A673 (cell line): Measurements from ENCODE around the gene VPS16. TPM values are rescaled to one million over a fixed set of nuclear protein-coding genes. Genes with fewer than 3 reads are reported as not detected.

Source experiments
- BruUV-seq: library from RNA; stranded (reverse); fragments of 400-500 nt; replicated peaks from 2 replicates; lab custom pipeline; 2021; lab: Mats Ljungman, UMichigan
- CTCF ChIA-PET: fragments of 300-600 bp; sonication (Branson Sonifier 250); formaldehyde crosslinking; loops from one replicate; lab custom pipeline; 2022; ENCODE audit warnings: antibody characterized with exemption; lab: Charles Lee
- POLR2A ChIA-PET: fragments of 300-600 bp; sonication (Branson Sonifier 250); formaldehyde crosslinking; loops from one replicate; lab custom pipeline; 2022; ENCODE audit warnings: antibody characterized with exemption; ENCODE audit not compliant: low non-redundant PET; lab: Charles Lee
- DNase-seq: peaks from one replicate; pipeline ENCODE4 v3.0.0-alpha.2; 2015; ENCODE audit warnings: low spot score
- H3K27ac ChIP-seq: fragments of 200-600 bp; sonication (generic); 2 replicates; pipeline ENCODE4 v1.5.1; 2016; ENCODE audit warnings: mixed run types, low read depth, mild to moderate bottlenecking, mixed read lengths, antibody characterized with exemption, low read length; ENCODE audit not compliant: poor library complexity, severe bottlenecking
- H3K27me3 ChIP-seq: fragments of 200-600 bp; sonication (generic); replicated peaks from 2 replicates; pipeline ENCODE4 v1.6.1; 2017; ENCODE audit warnings: mixed run types, low read depth, mild to moderate bottlenecking, mixed read lengths, antibody characterized with exemption, low read length; ENCODE audit not compliant: insufficient read depth, poor library complexity
- H3K36me3 ChIP-seq: fragments of 200-600 bp; sonication (generic); 2 replicates; pipeline ENCODE4 v1.6.1; 2016; ENCODE audit warnings: mixed run types, mild to moderate bottlenecking, mixed read lengths, antibody characterized with exemption, low read length; ENCODE audit not compliant: insufficient read depth, poor library complexity, severe bottlenecking
- H3K4me1 ChIP-seq: fragments of 200-600 bp; sonication (generic); 2 replicates; pipeline ENCODE4 v1.6.1; 2017; ENCODE audit warnings: mixed run types, mild to moderate bottlenecking, mixed read lengths, antibody characterized with exemption, low read length; ENCODE audit not compliant: insufficient read depth, poor library complexity, severe bottlenecking
- H3K4me3 ChIP-seq: fragments of 200-600 bp; sonication (generic); 2 replicates; pipeline ENCODE4 v1.5.1; 2016; ENCODE audit warnings: low read depth, mixed run types, mild to moderate bottlenecking, mixed read lengths, low read length; ENCODE audit not compliant: poor library complexity, severe bottlenecking
- H3K9me3 ChIP-seq: fragments of 200-600 bp; sonication (generic); 2 replicates; pipeline ENCODE4 v1.6.1; 2016; ENCODE audit warnings: mixed run types, low read depth, mild to moderate bottlenecking, mixed read lengths, antibody characterized with exemption, low read length; ENCODE audit not compliant: poor library complexity, severe bottlenecking
- CTCF ChIP-seq: fragments of 300-800, 200-600 bp; sonication (generic); conservative IDR thresholded peaks from 2 replicates; pipeline ENCODE4 v1.5.1; 2017; ENCODE audit warnings: low read depth, mild to moderate bottlenecking, antibody characterized with exemption, low read length, moderate library complexity, mixed read lengths
- EZH2 ChIP-seq: fragments of 200-600 bp; sonication (generic); IDR thresholded peaks from 2 replicates; pipeline ENCODE4 v1.6.1; 2017; ENCODE audit warnings: borderline replicate concordance, low read depth, mild to moderate bottlenecking, mixed read lengths, antibody characterized with exemption, low read length; ENCODE audit not compliant: poor library complexity, severe bottlenecking
- intact Hi-C: fragments of 100-400 bp; cut with micrococcal nuclease; formaldehyde crosslinking; loops from one replicate; pipeline ENCODE4 v1.10.0; 2022; ENCODE audit not compliant: unreplicated experiment
- total RNA-seq: library from RNA; stranded (reverse); gene quantifications from 2 replicates; pipeline ENCODE4 v1.2.3, GENCODE V29; 2021

Gene VPS16
- total RNA-seq, 1 experiment from 2014 or later: 37.8 TPM

DNA sequence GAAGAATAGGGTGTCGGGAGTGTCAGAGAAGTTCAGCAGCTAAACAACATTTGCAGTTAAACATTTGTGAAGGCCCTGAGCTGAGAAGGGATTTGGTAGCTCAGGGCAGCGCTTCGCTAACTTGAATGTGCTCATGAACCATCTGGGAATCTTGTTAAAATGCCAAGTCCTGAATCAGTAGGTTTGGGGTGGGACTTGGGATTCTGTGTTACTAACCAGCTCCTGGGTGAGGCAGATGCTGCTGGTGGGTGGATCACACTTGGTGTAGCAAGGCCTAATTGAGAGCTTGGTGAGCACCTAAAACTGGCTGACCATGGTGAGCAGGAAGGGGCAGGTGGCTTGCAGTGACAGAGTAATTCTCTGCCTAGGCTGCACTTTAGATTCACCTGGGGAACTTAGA lies 38.6 kb downstream of the VPS16 start:
- Histone ChIP-seq H3K9me3 (no peaks in the 10 kb centered on the region), H3K4me3 (no peak overlapping the region), H3K4me1 (peaks cover 7% of the 10 kb centered on the region), H3K36me3 (no peaks in the 10 kb centered on the region), H3K27me3 (no peaks in the 10 kb centered on the region), H3K27ac (no peak overlapping the region)
- intact Hi-C loops: no loop called here
- TF ChIP-seq EZH2 (no peak), CTCF (no peak)
- no peak for DNase-seq
- no TSS peak for BruUV-seq
- POLR2A ChIA-PET: no interaction called here
- CTCF ChIA-PET: no interaction called here

DNA sequence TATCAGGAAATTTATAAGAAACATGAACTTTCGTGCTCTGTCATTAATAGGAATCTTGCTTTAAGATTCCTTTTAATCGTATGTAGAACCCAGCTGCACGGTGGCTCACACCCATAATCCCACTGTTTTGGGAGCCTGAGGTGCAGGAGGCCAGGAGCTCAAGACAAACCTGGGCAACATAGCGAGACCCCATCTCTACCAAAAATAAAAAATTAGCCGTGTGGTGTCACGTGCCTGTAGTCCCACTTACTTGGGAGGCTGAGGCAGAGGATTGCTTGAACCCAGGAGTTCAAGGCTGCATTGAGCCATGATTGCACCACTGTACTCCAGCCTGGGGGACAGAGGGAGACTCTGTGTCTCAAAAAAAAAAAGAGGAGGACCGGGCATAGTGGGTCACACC lies 40.1 kb downstream of the VPS16 start:
- ChIA-PET POLR2A (no interaction called here), CTCF (no interaction called here)
- Histone ChIP-seq H3K27ac (no peak overlapping the region), H3K27me3 (no peaks in the 10 kb centered on the region), H3K4me1 (peaks cover 1% of the 10 kb centered on the region), H3K4me3 (no peak overlapping the region), H3K36me3 (no peaks in the 10 kb centered on the region), H3K9me3 (no peaks in the 10 kb centered on the region)
- DNase-seq: no peak
- BruUV-seq: no TSS peak
- TF ChIP-seq CTCF (no peak), EZH2 (no peak)
- intact Hi-C loops: no loop called here

DNA sequence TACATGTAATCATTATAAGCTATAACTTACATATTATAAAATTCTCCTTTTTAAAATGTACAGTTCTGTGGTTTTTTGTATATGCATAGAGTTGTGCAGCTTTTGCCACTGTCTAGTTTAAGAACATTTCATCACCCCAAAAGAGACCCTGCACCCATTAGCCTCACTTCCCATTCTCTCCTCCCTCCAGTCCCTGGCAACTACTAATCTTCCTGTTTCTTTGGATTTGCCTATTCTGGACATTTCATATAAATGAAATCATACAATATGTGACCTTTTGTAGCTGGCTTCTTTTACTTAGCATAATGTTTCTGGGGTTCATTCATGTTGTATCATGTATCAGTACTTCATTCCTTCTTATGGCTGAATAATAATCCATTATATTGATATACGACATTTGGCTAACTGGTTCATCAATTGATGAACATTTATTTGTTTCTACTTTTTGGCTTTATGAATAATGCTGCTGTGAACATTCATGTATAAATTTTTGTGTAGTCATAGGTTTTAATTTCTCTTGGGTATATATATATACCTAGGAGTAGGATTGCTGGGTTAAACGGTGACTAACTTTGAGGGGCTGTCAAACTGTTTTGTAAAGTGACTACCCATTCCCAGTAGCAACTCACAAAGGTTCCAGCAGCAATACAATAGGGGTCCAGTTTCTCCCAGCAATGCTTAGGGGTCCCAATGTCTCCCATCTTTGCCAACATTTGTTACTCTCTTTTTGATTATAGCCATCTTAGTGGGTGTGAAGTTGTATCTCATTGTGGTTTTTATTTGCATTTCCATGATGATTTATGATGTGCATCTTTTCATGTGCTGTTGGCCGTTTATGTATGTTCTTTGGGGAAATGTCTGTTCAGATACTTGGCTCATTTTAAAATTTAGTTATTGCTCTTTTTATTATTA lies 43.4 kb downstream of the VPS16 start:
- no peaks in the 10 kb centered on the region for H3K9me3 ChIP-seq
- ChIA-PET CTCF (interaction anchor here (0.7 kb wide), 1 partner anchor 14 kb away, joined by 3 read pairs; no protein-coding TSS in a partner anchor), POLR2A (no interaction called here)
- no peaks in the 10 kb centered on the region for H3K36me3 ChIP-seq
- DNase-seq: no peak
- no peaks in the 10 kb centered on the region for H3K27me3 ChIP-seq
- no TSS peak for BruUV-seq
- no peaks in the 10 kb centered on the region for H3K4me1 ChIP-seq
- no peak overlapping the region for H3K4me3 ChIP-seq
- no peak overlapping the region for H3K27ac ChIP-seq
- no peak for TF ChIP-seq CTCF
- TF ChIP-seq EZH2: no peak
- intact Hi-C loops: no loop called here
